ENCODE results near the gene RELN. TPM values are rescaled to one million over a fixed set of nuclear protein-coding genes. Genes with fewer than 3 reads are reported as not detected.

The RELN gene
- total RNA-seq, 1 donor from 2014 or later, result 14.1 TPM

DNA sequence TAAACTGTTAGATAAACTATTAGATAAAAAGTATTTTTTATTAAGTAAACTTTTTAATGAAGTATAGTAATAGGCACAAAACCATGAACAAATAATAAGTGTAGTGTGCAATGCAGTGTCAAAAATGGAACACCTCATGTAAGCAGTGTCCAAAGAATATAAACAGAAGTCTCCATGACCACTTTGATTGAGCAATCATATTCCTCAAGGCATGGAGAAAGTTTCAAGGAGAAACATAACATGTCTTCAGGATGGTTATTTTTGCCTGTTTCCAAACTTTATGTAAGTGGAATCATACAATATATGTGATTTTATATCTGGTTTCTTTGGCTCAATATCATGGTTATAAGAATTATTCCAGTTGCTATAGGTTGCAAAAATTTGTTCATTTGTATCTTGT lies 6.1 kb upstream of the RELN start:
- Histone ChIP-seq H3K9ac (ENCODE audit: low read depth in 1 of 3, low read length in 3 of 3) (no peak overlapping the region), H3K36me3 (ENCODE audit: control insufficient read depth in 3 of 3, insufficient read depth in 3 of 3, low read length in 3 of 3) (no peaks in the 10 kb centered on the region), H3K27me3 (ENCODE audit: control insufficient read depth in 3 of 3, insufficient read depth in 3 of 3, low read length in 3 of 3) (peaks cover 9 to 13% (median 13%) of the 10 kb centered on the region in 3 donors), H3K27ac (ENCODE audit: low read depth, low read length) (no peak overlapping the region), H3K9me3 (ENCODE audit: control insufficient read depth in 3 of 3, low read length in 3 of 3) (no peaks in the 10 kb centered on the region), H3K4me1 (ENCODE audit: control insufficient read depth in 3 of 3, insufficient read depth in 3 of 3, low read length in 3 of 3) (peaks cover 2 to 6% (median 4%) of the 10 kb centered on the region in 3 donors), H3K4me3 (ENCODE audit: low read length in 3 of 3) (no peak overlapping the region)

DNA sequence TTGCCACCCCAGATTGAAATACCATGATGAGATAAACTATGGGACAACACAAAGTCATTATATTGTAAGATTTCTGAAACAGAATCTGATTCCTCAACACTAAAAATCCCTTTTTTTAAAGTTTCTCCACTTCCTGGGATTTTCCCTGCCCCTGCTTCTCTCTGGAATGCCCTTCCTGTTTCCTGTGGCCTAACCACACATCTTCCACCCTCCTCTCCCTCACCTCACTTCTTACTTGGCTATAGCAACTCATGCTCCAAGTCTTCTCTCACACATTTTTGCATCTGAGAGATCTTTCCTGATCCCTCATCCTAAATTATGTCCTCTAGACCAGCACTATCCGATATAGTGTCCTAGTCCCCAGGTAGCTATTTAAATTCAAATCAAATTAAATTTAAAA lies 4.1 kb upstream of the RELN start:
- Histone ChIP-seq H3K9ac (ENCODE audit: low read depth in 1 of 3, low read length in 3 of 3) (no peak overlapping the region), H3K27me3 (ENCODE audit: control insufficient read depth in 3 of 3, insufficient read depth in 3 of 3, low read length in 3 of 3) (peaks cover 19 to 26% (median 20%) of the 10 kb centered on the region in 3 donors), H3K4me3 (ENCODE audit: low read length in 3 of 3) (no peak overlapping the region), H3K4me1 (ENCODE audit: control insufficient read depth in 3 of 3, insufficient read depth in 3 of 3, low read length in 3 of 3) (peaks cover 7 to 13% (median 13%) of the 10 kb centered on the region in 3 donors), H3K27ac (ENCODE audit: low read depth, low read length) (no peak overlapping the region), H3K36me3 (ENCODE audit: control insufficient read depth in 3 of 3, insufficient read depth in 3 of 3, low read length in 3 of 3) (no peaks in the 10 kb centered on the region), H3K9me3 (ENCODE audit: control insufficient read depth in 3 of 3, low read length in 3 of 3) (no peaks in the 10 kb centered on the region)

DNA sequence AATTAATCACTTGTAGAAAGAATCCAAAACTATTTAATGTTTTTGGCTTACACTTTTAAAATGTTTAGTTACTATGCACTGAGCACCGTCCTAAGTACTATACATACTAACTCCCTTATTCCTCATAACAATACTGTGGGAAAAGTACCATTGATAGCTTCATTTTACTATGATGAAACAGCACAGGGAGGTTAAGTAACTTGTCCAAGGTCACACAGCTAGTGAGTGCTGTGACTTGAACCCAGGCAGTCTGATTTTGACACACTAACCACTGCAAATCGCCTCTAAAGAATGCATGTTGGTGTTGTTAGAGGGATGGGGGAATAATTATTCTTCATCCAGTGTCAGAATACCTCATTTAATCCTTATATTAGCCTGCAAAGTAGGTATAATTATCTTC lies 1.9 kb upstream of the RELN start:
- Histone ChIP-seq H3K9me3 (ENCODE audit: control insufficient read depth in 3 of 3, low read length in 3 of 3) (no peaks in the 10 kb centered on the region), H3K27me3 (ENCODE audit: control insufficient read depth in 3 of 3, insufficient read depth in 3 of 3, low read length in 3 of 3) (peaks cover 23 to 35% (median 23%) of the 10 kb centered on the region in 3 donors), H3K27ac (ENCODE audit: low read depth, low read length) (no peak overlapping the region), H3K4me3 (ENCODE audit: low read length in 3 of 3) (no peak overlapping the region), H3K9ac (ENCODE audit: low read depth in 1 of 3, low read length in 3 of 3) (no peak overlapping the region), H3K36me3 (ENCODE audit: control insufficient read depth in 3 of 3, insufficient read depth in 3 of 3, low read length in 3 of 3) (no peaks in the 10 kb centered on the region), H3K4me1 (ENCODE audit: control insufficient read depth in 3 of 3, insufficient read depth in 3 of 3, low read length in 3 of 3) (peaks cover 7 to 15% (median 14%) of the 10 kb centered on the region in 3 donors)

DNA sequence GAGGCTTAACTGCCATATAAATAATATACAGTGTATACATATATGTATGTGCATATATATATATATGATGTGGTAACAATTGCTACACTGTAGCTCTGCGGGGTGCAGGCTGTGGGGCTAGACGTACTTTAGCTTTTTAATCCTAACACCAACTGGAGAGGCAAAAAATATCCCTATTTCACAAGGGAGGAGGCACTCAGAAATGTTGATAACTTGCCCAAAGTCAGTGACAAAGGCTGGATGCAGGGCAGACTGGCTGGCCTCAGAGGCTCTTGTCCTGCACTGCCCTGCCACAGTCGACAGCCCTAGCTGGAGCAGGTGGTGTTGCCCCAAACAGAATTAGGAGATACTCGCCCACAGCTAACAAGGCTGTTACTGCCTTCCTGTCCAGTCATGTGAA lies 1.5 kb upstream of the RELN start:
- peaks cover 23 to 35% (median 23%) of the 10 kb centered on the region in 3 donors for H3K27me3 ChIP-seq (ENCODE audit: control insufficient read depth in 3 of 3, insufficient read depth in 3 of 3, low read length in 3 of 3)
- H3K27ac ChIP-seq (ENCODE audit: low read depth, low read length), result no peak overlapping the region
- H3K9ac ChIP-seq (ENCODE audit: low read depth in 1 of 3, low read length in 3 of 3), result no peak overlapping the region
- H3K36me3 ChIP-seq (ENCODE audit: control insufficient read depth in 3 of 3, insufficient read depth in 3 of 3, low read length in 3 of 3), result no peaks in the 10 kb centered on the region
- peaks cover 7 to 15% (median 14%) of the 10 kb centered on the region in 3 donors for H3K4me1 ChIP-seq (ENCODE audit: control insufficient read depth in 3 of 3, insufficient read depth in 3 of 3, low read length in 3 of 3)
- H3K4me3 ChIP-seq (ENCODE audit: low read length in 3 of 3), result no peak overlapping the region
- H3K9me3 ChIP-seq (ENCODE audit: control insufficient read depth in 3 of 3, low read length in 3 of 3), result no peaks in the 10 kb centered on the region

DNA sequence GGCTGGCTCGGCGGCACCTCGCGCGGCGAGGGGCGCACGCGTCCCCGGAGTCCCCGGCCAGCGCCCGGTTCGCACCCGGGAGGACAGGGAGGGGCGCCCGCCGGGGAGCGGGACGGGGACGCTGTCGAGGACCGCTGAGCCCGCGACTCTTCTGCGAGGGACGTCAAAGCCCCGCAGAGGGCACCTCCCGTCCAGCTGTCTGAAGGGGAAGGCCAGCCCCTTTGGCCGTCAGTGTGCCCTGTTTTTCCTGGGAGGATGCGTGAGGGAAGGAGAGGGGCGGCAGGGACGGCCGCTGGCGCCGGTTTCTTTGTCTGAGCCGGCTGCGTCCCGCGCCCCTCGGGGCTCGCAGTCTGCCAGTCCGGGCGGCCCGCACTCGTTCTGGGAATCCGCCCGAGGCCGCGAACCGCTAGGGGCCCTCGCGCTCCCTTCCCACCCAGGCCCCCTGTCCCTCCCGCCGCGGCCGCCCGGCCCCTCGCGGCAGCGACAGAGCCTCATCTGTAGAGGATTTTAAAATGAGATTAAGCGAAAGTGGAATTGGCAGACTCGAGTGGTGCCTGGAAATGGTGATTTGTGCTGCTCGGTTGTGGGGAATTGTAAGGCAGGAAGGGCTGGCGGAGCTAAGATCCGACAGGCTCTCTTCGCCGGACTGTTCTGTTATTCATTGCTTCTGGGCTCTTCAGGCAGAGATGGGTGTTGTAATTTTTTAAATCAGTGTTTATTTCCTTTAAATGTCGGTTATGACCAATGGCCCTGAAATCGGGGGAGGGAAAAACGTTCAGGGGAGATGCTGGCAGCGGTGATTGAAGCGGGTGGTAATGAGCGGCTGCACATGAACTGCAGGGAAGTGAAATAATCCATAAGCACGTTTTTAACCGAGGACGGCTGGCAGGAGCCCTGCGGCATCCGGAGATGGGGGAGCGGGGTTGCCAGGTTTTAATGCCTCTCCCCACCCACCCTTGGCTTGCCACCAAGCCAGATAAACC lies 618 bp upstream of the RELN start:
- no peak overlapping the region for H3K27ac ChIP-seq (ENCODE audit: low read depth, low read length)
- H3K27me3 ChIP-seq (ENCODE audit: control insufficient read depth in 3 of 3, insufficient read depth in 3 of 3, low read length in 3 of 3), result peaks cover 23 to 37% (median 23%) of the 10 kb centered on the region in 3 donors
- H3K9ac ChIP-seq (ENCODE audit: low read depth in 1 of 3, low read length in 3 of 3), result peak overlapping the region in 2 of 3 donors; percentile 45 to 60
- no peaks in the 10 kb centered on the region for H3K9me3 ChIP-seq (ENCODE audit: control insufficient read depth in 3 of 3, low read length in 3 of 3)
- H3K36me3 ChIP-seq (ENCODE audit: control insufficient read depth in 3 of 3, insufficient read depth in 3 of 3, low read length in 3 of 3), result no peaks in the 10 kb centered on the region
- H3K4me1 ChIP-seq (ENCODE audit: control insufficient read depth in 3 of 3, insufficient read depth in 3 of 3, low read length in 3 of 3), result peaks cover 7 to 15% (median 14%) of the 10 kb centered on the region in 3 donors
- peak overlapping the region; percentile 51 to 58 (median 52) for H3K4me3 ChIP-seq (ENCODE audit: low read length in 3 of 3)

DNA sequence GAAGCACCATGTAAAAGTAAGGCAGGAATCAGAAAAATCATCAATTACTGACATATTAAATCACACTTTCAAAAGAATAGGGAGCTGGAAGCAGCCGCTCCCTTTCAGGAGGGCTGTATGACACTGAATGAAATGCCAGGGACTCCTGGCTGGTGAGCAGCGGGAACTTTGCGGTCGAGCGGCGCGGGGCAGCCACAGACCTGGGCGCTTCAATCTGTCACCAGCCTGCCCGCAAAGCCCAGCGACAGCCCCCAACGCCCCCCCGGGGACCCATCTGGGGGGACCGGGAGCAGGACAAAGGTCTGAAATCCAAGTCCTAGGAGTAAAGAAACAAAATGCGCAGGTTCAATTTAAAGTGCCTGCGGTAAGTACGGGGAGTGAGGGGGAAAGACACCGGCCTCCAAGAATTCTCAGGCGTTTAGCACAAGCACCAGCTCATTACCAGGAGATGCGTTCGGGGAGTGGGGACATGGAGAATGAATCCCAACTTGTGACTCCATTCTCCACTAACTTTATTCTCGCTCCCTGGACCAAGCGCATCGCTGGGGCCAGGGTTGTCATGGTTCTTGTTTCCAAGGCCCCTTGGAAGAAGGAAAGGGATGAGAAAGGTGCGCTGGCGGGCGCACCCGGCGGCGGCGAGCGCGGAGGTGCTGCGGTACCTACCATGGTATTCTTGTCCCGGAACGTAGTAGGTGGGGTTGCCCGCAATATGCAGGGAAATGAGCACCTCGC lies 824 bp downstream of the RELN start:
- Histone ChIP-seq H3K4me3 (ENCODE audit: low read length in 3 of 3) (peak overlapping the region in 2 of 3 donors; percentile 51 to 60), H3K4me1 (ENCODE audit: control insufficient read depth in 3 of 3, insufficient read depth in 3 of 3, low read length in 3 of 3) (peaks cover 7 to 15% (median 14%) of the 10 kb centered on the region in 3 donors), H3K27me3 (ENCODE audit: control insufficient read depth in 3 of 3, insufficient read depth in 3 of 3, low read length in 3 of 3) (peaks cover 23 to 37% (median 23%) of the 10 kb centered on the region in 3 donors), H3K36me3 (ENCODE audit: control insufficient read depth in 3 of 3, insufficient read depth in 3 of 3, low read length in 3 of 3) (no peaks in the 10 kb centered on the region), H3K9me3 (ENCODE audit: control insufficient read depth in 3 of 3, low read length in 3 of 3) (no peaks in the 10 kb centered on the region), H3K9ac (ENCODE audit: low read depth in 1 of 3, low read length in 3 of 3) (peak overlapping the region in 1 of 3 donors; percentile 16), H3K27ac (ENCODE audit: low read depth, low read length) (no peak overlapping the region)

DNA sequence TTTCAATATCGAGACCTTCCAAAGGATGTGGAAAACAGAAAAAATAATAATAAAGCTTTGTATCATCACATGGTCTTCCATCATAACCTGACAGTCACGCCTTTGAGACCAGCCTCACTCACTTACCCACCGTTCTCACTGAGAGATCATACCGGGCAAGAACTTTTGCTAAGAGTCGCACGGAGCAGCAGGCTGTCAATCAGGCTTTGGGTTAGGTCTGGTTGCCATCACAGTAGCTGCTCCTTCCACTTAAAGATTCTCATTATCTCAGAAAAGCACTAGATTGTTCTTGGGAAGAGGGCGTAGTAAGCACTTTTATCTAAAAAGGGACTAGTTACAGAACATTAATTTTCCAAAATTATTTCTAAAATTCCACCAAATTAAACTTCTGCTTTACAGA lies 2.0 kb downstream of the RELN start:
- Histone ChIP-seq H3K36me3 (ENCODE audit: control insufficient read depth in 3 of 3, insufficient read depth in 3 of 3, low read length in 3 of 3) (no peaks in the 10 kb centered on the region), H3K9me3 (ENCODE audit: control insufficient read depth in 3 of 3, low read length in 3 of 3) (no peaks in the 10 kb centered on the region), H3K27ac (ENCODE audit: low read depth, low read length) (no peak overlapping the region), H3K9ac (ENCODE audit: low read depth in 1 of 3, low read length in 3 of 3) (no peak overlapping the region), H3K27me3 (ENCODE audit: control insufficient read depth in 3 of 3, insufficient read depth in 3 of 3, low read length in 3 of 3) (peaks cover 23 to 39% (median 23%) of the 10 kb centered on the region in 3 donors), H3K4me1 (ENCODE audit: control insufficient read depth in 3 of 3, insufficient read depth in 3 of 3, low read length in 3 of 3) (peaks cover 7 to 15% (median 14%) of the 10 kb centered on the region in 3 donors), H3K4me3 (ENCODE audit: low read length in 3 of 3) (no peak overlapping the region)

DNA sequence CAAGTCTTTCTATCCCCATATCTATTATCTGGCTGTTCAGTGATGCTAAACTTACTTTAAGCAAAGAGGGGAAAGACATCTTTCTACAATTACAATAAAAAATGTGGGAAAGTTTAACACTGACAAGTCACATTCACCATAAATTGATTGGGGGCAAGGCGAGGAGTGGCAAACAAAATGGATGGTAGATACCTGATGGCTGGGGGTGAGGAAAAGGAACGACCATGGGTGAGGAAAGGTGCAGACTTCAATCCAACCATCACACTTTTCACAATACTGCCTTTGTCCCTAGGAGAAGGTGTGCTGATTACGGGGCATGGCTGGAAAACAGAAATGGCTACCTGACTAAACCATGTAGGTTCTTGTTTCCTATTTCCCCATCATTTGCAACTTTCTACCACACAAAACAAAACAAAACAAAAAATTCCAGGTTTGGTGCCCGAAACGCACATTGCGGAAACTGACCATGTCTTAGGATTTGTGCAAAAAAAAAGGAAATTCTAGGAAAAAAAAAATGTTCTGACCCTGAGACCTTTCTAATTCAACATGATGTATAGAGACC lies 3.8 kb downstream of the RELN start:
- Histone ChIP-seq H3K4me1 (ENCODE audit: control insufficient read depth in 3 of 3, insufficient read depth in 3 of 3, low read length in 3 of 3) (peaks cover 5 to 11% (median 8%) of the 10 kb centered on the region in 3 donors), H3K4me3 (ENCODE audit: low read length in 3 of 3) (no peak overlapping the region), H3K27ac (ENCODE audit: low read depth, low read length) (no peak overlapping the region), H3K9ac (ENCODE audit: low read depth in 1 of 3, low read length in 3 of 3) (no peak overlapping the region), H3K36me3 (ENCODE audit: control insufficient read depth in 3 of 3, insufficient read depth in 3 of 3, low read length in 3 of 3) (no peaks in the 10 kb centered on the region), H3K27me3 (ENCODE audit: control insufficient read depth in 3 of 3, insufficient read depth in 3 of 3, low read length in 3 of 3) (peaks cover 11 to 31% (median 14%) of the 10 kb centered on the region in 3 donors), H3K9me3 (ENCODE audit: control insufficient read depth in 3 of 3, low read length in 3 of 3) (no peaks in the 10 kb centered on the region)

DNA sequence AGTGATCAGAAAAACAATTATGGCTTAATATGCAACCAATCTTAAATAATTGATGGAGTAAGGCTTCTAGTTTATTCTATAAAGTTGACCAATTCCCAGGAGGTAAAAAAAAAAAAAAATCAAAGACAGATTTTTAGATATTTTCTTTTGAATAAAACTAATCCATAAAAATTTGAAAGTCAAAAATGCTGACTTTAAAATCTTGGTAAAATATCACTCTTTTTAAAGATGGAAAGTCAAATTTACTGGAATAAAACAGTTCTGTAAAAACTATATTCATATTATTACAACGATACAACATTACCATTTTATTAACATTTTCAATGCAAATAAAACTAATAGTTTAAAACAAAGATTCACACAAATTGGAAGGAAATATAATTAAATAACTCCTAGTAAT lies 5.4 kb downstream of the RELN start:
- peaks cover 0 to 6% (median 5%) of the 10 kb centered on the region in 3 donors for H3K4me1 ChIP-seq (ENCODE audit: control insufficient read depth in 3 of 3, insufficient read depth in 3 of 3, low read length in 3 of 3)
- no peak overlapping the region for H3K9ac ChIP-seq (ENCODE audit: low read depth in 1 of 3, low read length in 3 of 3)
- H3K9me3 ChIP-seq (ENCODE audit: control insufficient read depth in 3 of 3, low read length in 3 of 3), result no peaks in the 10 kb centered on the region
- peaks cover 8 to 23% (median 8%) of the 10 kb centered on the region in 3 donors for H3K27me3 ChIP-seq (ENCODE audit: control insufficient read depth in 3 of 3, insufficient read depth in 3 of 3, low read length in 3 of 3)
- no peaks in the 10 kb centered on the region for H3K36me3 ChIP-seq (ENCODE audit: control insufficient read depth in 3 of 3, insufficient read depth in 3 of 3, low read length in 3 of 3)
- H3K27ac ChIP-seq (ENCODE audit: low read depth, low read length), result no peak overlapping the region
- no peak overlapping the region for H3K4me3 ChIP-seq (ENCODE audit: low read length in 3 of 3)

All from skeletal muscle tissue (tissue), 4 donors.